HEK293 (cell line): Measurements from ENCODE around the gene C19orf53.

Experiments used
- CTCF ChIA-PET: fragments of 350-600 bp; formaldehyde crosslinking; extraction: SDS; loops from one replicate; lab custom pipeline; 2021; ENCODE audit warnings: antibody characterized with exemption; lab: Yijun Ruan, JAX
- POLR2A ChIA-PET: fragments of 300-600 bp; formaldehyde crosslinking; extraction: SDS; loops from one replicate; lab custom pipeline; 2020; ENCODE audit warnings: antibody characterized with exemption, inconsistent platforms; lab: Yijun Ruan, JAX
- H3K27ac ChIP-seq: fragments of 200-500 bp; sonication (Bioruptor generic); 2 replicates; pipeline ENCODE4 v1.5.1; 2014; ENCODE audit warnings: low read depth, low read length, control low read depth, inconsistent platforms; ENCODE audit errors: extremely low read depth
- H3K36me3 ChIP-seq, 2 experiments: fragments of 200-500 bp in 1 of 2; sonication (Bioruptor generic) in 1 of 2; 1 replicate in 1 of 2; 2 replicates in 1 of 2; pipeline ENCODE4 v1.5.1; 2014 to 2017; ENCODE audit warnings: inconsistent platforms in 2 of 2, low read length in 2 of 2; ENCODE audit not compliant: control insufficient read depth in 2 of 2, insufficient read depth in 1 of 2
- H3K4me1 ChIP-seq: fragments of 200-500 bp; sonication (Bioruptor generic); 2 replicates; pipeline ENCODE4 v1.5.1; 2014; ENCODE audit warnings: mild to moderate bottlenecking, low read length, inconsistent platforms; ENCODE audit not compliant: control insufficient read depth, insufficient read depth
- H3K4me3 ChIP-seq: 2 replicates; pipeline ENCODE4 v1.5.1; 2011; ENCODE audit warnings: low read depth, mild to moderate bottlenecking, control low read depth, low read length, moderate library complexity
- H3K9me3 ChIP-seq: fragments of 200-500 bp; sonication (Bioruptor generic); 2 replicates; pipeline ENCODE4 v1.5.1; 2014; ENCODE audit warnings: low read depth, low read length, inconsistent platforms; ENCODE audit not compliant: control insufficient read depth, insufficient read depth
- ATF2 ChIP-seq: fragments of 450-650 bp; formaldehyde crosslinking; IDR thresholded peaks from 2 replicates; pipeline ENCODE4 v1.5.1; 2016; ENCODE audit warnings: missing biosample characterization, missing genetic modification characterization, low read depth
- BCL11B ChIP-seq: fragments of 450-650 bp; formaldehyde crosslinking; IDR thresholded peaks from 2 replicates; pipeline ENCODE4 v1.5.1; 2016; ENCODE audit warnings: low read depth, missing biosample characterization, missing genetic modification characterization
- CTCF ChIP-seq: fragments of 450-650 bp; formaldehyde crosslinking; IDR thresholded peaks from 2 replicates; pipeline ENCODE4 v1.5.1; 2016; ENCODE audit warnings: missing biosample characterization, missing genetic modification characterization
- KLF1 ChIP-seq: fragments of 450-650 bp; formaldehyde crosslinking; IDR thresholded peaks from 2 replicates; pipeline ENCODE4 v1.5.1; 2016; ENCODE audit warnings: missing biosample characterization, missing genetic modification characterization
- KLF10 ChIP-seq: fragments of 450-650 bp; IDR thresholded peaks from 2 replicates; pipeline ENCODE4 v1.5.1; 2018; ENCODE audit warnings: missing biosample characterization, mild to moderate bottlenecking, missing genetic modification characterization
- KLF9 ChIP-seq: fragments of 450-650 bp; formaldehyde crosslinking; IDR thresholded peaks from 2 replicates; pipeline ENCODE4 v1.5.1; 2016; ENCODE audit warnings: missing biosample characterization, missing genetic modification characterization, low read depth
- SALL2 ChIP-seq: fragments of 450-650 bp; formaldehyde crosslinking; IDR thresholded peaks from 2 replicates; pipeline ENCODE4 v1.5.0; 2017; ENCODE audit warnings: missing biosample characterization, mild to moderate bottlenecking, missing genetic modification characterization, borderline replicate concordance
- ZEB2 ChIP-seq: fragments of 450-650 bp; formaldehyde crosslinking; IDR thresholded peaks from 2 replicates; pipeline ENCODE4 v1.5.1; 2016; ENCODE audit warnings: missing biosample characterization, missing genetic modification characterization
- ZFHX2 ChIP-seq: fragments of 450-650 bp; formaldehyde crosslinking; conservative IDR thresholded peaks from 2 replicates; pipeline ENCODE4 v1.5.1; 2016; ENCODE audit warnings: missing biosample characterization, missing genetic modification characterization
- ZFP3 ChIP-seq: fragments of 450-650 bp; formaldehyde crosslinking; IDR thresholded peaks from 2 replicates; pipeline ENCODE4 v1.5.1; 2016; ENCODE audit warnings: low read depth, missing biosample characterization, missing genetic modification characterization
- ZNF121 ChIP-seq: fragments of 450-650 bp; formaldehyde crosslinking; IDR thresholded peaks from 2 replicates; pipeline ENCODE4 v1.5.1; 2016; ENCODE audit warnings: missing biosample characterization, missing genetic modification characterization
- ZNF214 ChIP-seq: fragments of 450-650 bp; formaldehyde crosslinking; IDR thresholded peaks from 2 replicates; pipeline ENCODE4 v1.5.1; 2017; ENCODE audit warnings: missing biosample characterization, mild to moderate bottlenecking, missing genetic modification characterization, borderline replicate concordance
- ZNF335 ChIP-seq: fragments of 450-650 bp; formaldehyde crosslinking; conservative IDR thresholded peaks from 2 replicates; pipeline ENCODE4 v1.5.1; 2016; ENCODE audit warnings: missing biosample characterization, missing genetic modification characterization
- ZNF433 ChIP-seq: fragments of 450-650 bp; formaldehyde crosslinking; IDR thresholded peaks from 2 replicates; pipeline ENCODE4 v1.5.1; 2016; ENCODE audit warnings: missing biosample characterization, missing genetic modification characterization, low read depth
- ZNF555 ChIP-seq: fragments of 450-650 bp; formaldehyde crosslinking; conservative IDR thresholded peaks from 2 replicates; pipeline ENCODE4 v1.5.1; 2017; ENCODE audit warnings: missing biosample characterization, mild to moderate bottlenecking, missing genetic modification characterization, inconsistent platforms
- ZNF561 ChIP-seq: fragments of 450-650 bp; IDR thresholded peaks from 2 replicates; pipeline ENCODE4 v1.5.1; 2018; ENCODE audit warnings: missing biosample characterization, missing genetic modification characterization, borderline replicate concordance
- ZNF654 ChIP-seq: fragments of 450-650 bp; formaldehyde crosslinking; IDR thresholded peaks from 2 replicates; pipeline ENCODE4 v1.5.1; 2016; ENCODE audit warnings: low read depth, missing biosample characterization, missing genetic modification characterization
- ZNF768 ChIP-seq: fragments of 450-650 bp; formaldehyde crosslinking; IDR thresholded peaks from 2 replicates; pipeline ENCODE4 v1.5.1; 2018; ENCODE audit warnings: missing biosample characterization, mild to moderate bottlenecking, missing genetic modification characterization
- ZNF791 ChIP-seq: fragments of 450-650 bp; formaldehyde crosslinking; IDR thresholded peaks from 2 replicates; pipeline ENCODE4 v1.5.1; 2016; ENCODE audit warnings: missing biosample characterization, missing genetic modification characterization
- TF ChIP-seq, protein P1 (sequence below): IDR thresholded peaks from 2 replicates; pipeline ENCODE4 v1.6.1; 2011; ENCODE audit warnings: mild to moderate bottlenecking, low read depth, low read length, borderline replicate concordance
- TF ChIP-seq, protein P2 (sequence below): fragments of 450-650 bp; formaldehyde crosslinking; optimal IDR thresholded peaks from 2 replicates; pipeline ENCODE3; 2016; ENCODE audit warnings: missing biosample characterization, mild to moderate bottlenecking, missing genetic modification characterization
- TF ChIP-seq, protein P3 (sequence below): fragments of 450-650 bp; formaldehyde crosslinking; IDR thresholded peaks from 2 replicates; pipeline ENCODE4 v1.5.1; 2016; ENCODE audit warnings: missing biosample characterization, missing genetic modification characterization

The C19orf53 gene

DNA sequence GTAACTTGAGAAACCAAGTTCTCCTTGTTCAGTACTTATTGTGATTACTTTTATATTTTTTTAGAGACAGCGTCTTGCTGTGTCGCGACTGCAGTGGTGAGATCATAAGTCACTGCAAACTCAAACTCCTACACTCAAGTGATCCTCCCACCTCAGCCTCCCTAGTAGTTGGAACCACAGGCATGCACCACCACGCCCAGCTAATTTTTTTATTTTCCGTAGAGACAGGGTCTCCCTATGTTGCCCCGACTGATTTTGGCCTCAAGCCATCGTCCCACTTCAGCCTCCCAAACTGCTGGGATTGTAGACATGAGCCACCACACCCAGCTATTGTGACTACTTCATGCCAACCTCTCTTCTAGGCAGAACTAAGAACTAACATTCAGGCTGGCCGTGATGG lies 8.3 kb downstream of the C19orf53 start (continued):
- no peak for TF ChIP-seq ZNF555
- TF ChIP-seq SALL2 (tag by site-specific recombination) = no peak
- TF ChIP-seq, protein P1, sequence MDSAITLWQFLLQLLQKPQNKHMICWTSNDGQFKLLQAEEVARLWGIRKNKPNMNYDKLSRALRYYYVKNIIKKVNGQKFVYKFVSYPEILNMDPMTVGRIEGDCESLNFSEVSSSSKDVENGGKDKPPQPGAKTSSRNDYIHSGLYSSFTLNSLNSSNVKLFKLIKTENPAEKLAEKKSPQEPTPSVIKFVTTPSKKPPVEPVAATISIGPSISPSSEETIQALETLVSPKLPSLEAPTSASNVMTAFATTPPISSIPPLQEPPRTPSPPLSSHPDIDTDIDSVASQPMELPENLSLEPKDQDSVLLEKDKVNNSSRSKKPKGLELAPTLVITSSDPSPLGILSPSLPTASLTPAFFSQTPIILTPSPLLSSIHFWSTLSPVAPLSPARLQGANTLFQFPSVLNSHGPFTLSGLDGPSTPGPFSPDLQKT = no peak
- peak; percentile 90 for TF ChIP-seq ZFHX2
- no peak for TF ChIP-seq ZEB2 (tag by site-specific recombination)

DNA sequence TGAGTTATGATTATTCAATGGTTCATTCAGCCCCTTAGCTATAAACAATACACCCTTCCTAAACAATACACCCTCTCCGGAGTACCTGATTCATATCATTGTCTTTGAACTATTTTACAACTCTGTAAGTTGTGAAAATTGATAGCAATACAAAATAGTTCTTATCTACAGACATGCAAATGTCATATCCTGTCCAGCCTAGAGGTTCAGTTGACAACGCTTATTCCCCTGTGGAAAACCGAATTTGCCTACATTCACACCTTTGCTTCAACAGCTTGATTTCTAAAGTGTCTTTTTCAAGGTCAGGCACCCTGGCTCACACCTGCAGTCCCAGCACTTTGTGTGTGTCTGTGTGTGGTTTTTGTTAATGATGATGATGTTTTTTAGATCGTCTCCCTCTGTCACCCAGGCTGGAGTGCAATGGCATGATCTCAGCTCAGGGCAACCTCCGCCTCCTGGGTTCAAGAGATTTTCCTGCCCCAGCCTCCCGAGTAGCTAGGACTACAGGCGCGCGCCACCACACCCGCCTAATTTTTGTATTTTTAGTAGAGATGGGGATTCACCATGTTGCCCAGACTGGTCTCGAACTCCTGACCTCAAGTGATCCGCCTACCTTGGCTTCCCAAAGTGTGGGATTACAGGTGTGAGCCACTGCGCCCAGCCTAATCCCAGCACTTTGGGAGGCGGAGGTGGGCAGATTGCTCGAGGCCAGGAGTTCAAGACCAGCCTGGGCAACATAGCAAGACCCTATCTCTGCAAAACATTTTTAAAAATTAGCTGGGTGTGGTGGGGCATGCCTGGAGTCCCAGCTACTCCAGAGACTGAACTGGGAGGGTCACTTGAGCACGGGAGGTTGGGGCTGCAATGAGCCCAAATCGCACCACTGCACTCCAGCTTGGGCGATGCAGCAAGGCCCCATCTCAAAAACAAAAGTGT lies 9.6 kb downstream of the C19orf53 start:
- TF ChIP-seq, protein P2, sequence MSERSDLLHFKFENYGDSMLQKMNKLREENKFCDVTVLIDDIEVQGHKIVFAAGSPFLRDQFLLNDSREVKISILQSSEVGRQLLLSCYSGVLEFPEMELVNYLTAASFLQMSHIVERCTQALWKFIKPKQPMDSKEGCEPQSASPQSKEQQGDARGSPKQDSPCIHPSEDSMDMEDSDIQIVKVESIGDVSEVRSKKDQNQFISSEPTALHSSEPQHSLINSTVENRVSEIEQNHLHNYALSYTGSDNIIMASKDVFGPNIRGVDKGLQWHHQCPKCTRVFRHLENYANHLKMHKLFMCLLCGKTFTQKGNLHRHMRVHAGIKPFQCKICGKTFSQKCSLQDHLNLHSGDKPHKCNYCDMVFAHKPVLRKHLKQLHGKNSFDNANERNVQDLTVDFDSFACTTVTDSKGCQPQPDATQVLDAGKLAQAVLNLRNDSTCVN (tag by site-specific recombination) = no peak
- TF ChIP-seq BCL11B (tag by site-specific recombination) (0 out of 2 replicates have a peak, but pooled peaks have one; percentile 6), ZNF768 (tag by site-specific recombination) (no peak), ZFP3 (tag by site-specific recombination) (no peak), ZNF121 (tag by site-specific recombination) (peak; percentile 92), ZNF214 (tag by site-specific recombination) (no peak), KLF1 (tag by site-specific recombination) (peak; percentile 64; the same call in 1 of the 2 replicates)
- TF ChIP-seq, protein P3, sequence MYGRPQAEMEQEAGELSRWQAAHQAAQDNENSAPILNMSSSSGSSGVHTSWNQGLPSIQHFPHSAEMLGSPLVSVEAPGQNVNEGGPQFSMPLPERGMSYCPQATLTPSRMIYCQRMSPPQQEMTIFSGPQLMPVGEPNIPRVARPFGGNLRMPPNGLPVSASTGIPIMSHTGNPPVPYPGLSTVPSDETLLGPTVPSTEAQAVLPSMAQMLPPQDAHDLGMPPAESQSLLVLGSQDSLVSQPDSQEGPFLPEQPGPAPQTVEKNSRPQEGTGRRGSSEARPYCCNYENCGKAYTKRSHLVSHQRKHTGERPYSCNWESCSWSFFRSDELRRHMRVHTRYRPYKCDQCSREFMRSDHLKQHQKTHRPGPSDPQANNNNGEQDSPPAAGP (tag by site-specific recombination) = peak; percentile 94
- Histone ChIP-seq H3K4me1 (no peaks in the 10 kb centered on the region; the same call in 1 of the 2 replicates), H3K9me3 (no peaks in the 10 kb centered on the region), H3K36me3 (peaks cover 3 to 11% of the 10 kb centered on the region in 2 experiments; a peak in 1 of 3 replicates), H3K27ac (no peak overlapping the region), H3K4me3 (no peak overlapping the region)
- CTCF ChIA-PET = interaction anchor here (0.6 to 3.0 kb wide), 7 partner anchors 9 to 97 kb away, joined by 3 to 42 read pairs (median 4); partner anchors contain the start of gene C19orf53
- POLR2A ChIA-PET = interaction anchor here (0.7 to 2.1 kb wide), 6 partner anchors 9 to 79 kb away, joined by 3 to 7 read pairs (median 4); partner anchors contain the start of genes C19orf53 and ZSWIM4

DNA sequence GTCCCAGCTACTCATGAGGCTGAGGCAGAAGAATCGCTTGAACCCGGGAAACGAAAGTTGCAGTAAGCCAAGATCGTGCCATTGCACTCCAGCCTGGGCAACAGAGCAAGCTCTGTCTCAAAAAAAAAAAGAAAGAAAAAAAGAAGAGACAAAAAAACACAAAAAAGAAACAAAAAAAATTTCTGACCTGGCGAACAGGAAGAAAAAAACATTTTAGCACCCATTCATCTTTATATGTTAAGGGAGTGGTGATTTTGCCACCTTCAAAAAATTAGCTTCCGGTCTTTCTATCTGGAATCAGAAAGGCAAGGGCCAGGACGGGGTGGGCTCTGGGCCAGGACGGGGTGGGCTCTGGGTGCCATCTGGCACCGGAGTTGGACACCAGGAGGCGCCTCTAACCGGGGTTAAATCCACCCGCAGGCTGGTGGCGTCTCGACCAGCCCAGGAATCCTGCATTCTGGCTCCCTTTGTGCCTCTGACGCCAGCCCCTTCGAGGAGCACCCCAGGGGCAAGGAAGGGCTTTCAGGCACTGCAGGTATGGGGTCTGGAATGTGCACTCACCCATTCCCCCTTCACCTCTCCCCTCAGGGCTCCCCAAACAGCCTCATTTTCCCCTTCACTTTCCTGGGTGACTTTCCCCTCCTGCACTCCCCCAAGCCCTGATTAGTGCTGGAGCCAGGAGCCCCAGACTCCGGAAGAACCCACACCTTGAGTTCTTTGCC lies 10.6 kb downstream of the C19orf53 start:
- Histone ChIP-seq H3K9me3 (no peaks in the 10 kb centered on the region), H3K27ac (no peak overlapping the region), H3K4me3 (no peak overlapping the region), H3K4me1 (no peaks in the 10 kb centered on the region; the same call in 1 of the 2 replicates), H3K36me3 (peaks cover 0 to under 1% of the 10 kb centered on the region in 2 experiments; a peak in 1 of 3 replicates)
- POLR2A ChIA-PET = interaction anchor here (0.7 to 1.9 kb wide), 3 partner anchors 10 to 48 kb away, joined by 3 to 7 read pairs (median 4); partner anchors contain the start of genes C19orf53 and ZSWIM4
- CTCF ChIA-PET = interaction anchor here (0.6 to 3.6 kb wide), 7 partner anchors 10 to 96 kb away, joined by 3 to 42 read pairs (median 5); partner anchors contain the start of gene C19orf53
- no peak for TF ChIP-seq ZNF791 (tag by site-specific recombination)
- no peak for TF ChIP-seq ZNF561 (tag by site-specific recombination)
- TF ChIP-seq KLF10 (tag by site-specific recombination) = no peak
- TF ChIP-seq ZNF335 = peak; percentile 71
- no peak for TF ChIP-seq ZNF433
- no peak for TF ChIP-seq ATF2 (tag by site-specific recombination)
- TF ChIP-seq CTCF = 0 out of 2 replicates have a peak, but pooled peaks have one; percentile 27
- TF ChIP-seq ZNF654 = peak; percentile 56
- TF ChIP-seq KLF9 (tag by site-specific recombination) = no peak
